ENCODE data around the gene RASA3.

RASA3 gene

DNA sequence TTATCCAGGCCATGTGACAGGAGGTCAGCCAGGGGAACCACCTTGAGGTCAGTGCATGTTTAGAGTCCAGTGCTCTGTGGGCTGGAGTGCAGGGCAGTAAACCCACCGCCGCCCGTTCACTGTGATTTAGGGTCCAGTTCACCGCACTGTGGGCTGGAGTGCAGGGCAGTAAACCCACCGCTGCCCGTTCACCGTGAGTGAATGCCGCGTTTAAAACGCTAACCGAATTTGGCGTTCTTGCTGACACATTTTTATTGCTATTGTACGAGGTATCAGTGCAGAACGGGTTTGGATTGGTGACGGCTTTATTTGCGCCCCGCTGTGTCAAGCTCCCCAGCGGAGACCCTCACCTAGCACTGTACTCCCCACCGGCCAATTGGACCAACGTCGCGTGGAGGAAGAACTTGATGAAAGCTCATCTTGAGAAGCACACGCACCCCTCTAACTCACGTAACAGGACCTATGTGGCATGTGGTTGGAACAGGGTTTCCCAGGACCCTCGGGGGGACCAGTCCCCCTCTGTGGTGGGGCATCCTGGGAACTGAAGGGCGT, 186.5 kb downstream of the RASA3 start:
- no peak for DNase-seq

DNA sequence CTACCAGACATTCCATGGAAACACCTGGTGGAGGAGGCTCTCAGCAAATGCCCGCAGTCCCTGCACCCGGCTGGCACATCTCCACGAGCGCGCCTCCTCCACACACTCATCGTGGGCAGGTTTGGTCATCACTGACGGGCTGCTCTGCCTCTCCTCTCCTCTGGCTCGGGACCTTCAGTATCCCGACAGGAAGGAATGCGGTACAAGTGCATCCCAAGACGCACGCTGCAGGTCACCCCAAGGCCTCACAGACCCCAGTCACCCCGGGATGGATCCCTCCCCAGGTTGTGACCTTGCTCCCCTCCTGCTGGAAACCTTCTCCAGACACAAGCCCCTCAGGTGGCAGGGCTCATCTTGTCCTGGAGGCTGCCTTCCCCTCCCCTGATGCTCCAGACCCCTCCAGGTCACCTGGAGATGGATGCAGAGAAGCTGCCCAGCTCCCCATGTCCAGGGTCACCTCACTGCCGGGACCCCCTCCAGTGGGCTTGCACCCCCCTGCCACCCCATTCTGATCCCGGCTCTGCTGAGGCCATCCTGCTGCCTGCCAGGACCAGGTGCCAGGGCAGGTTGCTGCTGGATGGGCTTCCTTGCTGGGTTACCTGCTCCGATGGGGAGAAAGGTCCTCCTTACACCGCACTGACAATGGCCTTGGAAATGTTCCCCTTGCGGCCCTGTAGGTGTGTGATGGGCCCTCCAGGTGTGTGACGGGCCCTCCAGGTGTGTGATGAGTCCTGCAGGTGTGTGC, 188.4 kb downstream of the RASA3 start:
- DNase-seq = no peak

DNA sequence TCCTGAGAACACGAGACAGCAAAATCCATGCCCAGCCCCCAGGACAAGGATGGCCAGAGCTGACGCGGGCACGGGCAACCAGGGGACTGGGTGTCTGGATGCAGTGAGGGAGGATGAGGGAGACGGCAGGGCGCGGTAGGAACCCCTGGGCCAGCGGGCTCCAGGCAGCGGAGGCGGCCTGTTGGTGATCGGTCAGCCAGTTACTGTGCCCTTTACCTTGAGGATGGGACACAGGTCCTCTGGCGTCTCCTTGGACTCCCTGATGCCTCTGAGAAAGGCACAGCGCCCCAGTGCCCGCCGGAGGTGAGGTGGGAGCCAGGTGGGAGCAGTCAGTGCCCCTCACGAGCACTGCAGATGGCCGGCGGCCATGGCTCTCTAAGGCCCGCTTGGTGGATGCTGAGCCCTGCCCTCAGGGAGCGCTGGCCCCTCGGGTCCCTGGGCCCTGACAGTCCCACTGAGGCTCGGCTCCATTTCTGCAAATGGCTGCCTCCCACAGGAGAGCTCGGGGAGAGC, 189.8 kb downstream of the RASA3 start:
- DNase-seq = no peak

DNA sequence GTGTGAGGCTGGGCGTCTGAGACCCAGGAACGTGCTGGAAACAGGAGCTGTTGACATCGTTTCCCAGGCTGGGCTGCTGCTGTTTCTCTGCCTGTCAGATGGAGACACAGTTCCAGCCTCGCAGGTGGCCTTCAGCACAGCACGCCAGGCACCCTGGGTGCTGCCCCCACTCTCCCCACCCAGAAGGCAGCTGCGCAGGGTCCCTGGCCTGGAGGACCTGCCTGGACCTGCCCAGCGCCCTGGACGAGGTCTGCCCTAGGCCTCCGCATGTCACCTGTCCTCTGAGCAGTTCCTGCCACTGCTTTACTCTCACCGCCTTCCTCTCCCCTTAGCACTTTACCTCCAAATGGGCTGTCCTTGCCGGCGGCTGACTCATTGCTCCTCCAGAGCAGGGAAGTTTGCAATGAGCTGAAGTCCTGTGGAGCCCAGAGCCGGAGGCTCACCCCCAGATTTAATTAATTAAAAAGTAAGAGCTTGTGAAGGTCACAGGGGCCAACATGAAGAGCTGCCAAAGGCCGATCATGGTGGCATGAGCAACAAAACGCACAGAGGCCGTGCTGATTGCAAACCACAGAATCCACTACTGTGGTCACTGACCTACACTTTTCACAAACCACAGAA, 190.7 kb downstream of the RASA3 start:
- no peak for DNase-seq

DNA sequence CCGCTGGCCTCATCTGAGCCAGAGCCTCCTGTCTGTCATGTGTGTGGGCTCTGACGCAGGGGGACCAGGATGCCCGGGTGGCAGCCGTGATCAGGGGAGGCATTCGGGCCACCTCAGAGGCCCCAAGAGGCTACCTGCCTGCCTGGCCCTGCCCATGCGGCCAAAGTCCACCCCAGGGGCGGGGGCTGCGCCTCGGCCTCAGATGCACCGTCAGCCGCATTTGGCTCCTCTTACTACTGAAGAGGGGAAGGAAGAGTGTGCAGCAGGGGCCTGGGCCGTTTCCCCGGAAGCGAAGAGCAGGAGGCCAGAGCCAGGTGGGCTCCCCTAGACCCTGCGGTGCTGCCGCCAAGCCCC, 192.5 kb downstream of the RASA3 start:
- no peak for DNase-seq

DNA sequence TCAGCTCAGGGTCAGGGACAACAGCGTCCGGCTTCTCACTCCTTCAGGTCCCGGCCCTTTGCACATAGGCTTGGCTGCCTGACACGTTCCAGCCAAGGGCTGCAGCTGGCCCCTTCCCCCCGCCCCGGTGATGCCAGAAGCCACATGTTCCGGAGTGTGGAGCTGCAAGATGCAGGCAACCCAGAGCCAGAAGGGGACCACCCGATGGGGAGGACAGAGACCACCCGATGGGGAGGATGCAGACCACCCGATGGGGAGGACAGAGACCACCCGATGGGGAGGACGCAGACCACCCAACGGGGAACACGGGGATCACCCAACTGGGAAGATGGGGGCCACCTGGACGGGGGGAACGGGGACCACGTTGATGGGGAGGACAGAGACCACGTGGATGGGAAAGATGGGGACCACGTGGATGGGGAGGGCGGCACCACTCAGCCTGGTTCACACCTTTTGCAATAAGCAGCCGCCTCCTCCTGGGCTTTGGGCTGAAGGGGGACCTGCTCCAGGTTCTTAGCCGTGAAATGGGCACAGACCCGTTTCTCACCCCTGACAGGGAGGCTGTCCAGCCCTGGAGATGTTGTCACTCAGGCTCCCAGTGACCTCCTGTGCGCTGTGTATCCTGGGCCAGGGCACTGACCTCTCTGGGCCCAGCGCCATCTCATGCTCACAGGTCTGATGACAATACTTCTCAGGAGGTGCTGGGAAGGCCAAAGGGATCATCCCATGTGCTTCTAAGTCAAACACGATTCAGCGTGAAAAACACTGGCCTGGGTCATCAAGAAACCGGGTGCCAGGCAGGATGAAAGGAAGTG, 193.1 kb downstream of the RASA3 start:
- DNase-seq = no peak

DNA sequence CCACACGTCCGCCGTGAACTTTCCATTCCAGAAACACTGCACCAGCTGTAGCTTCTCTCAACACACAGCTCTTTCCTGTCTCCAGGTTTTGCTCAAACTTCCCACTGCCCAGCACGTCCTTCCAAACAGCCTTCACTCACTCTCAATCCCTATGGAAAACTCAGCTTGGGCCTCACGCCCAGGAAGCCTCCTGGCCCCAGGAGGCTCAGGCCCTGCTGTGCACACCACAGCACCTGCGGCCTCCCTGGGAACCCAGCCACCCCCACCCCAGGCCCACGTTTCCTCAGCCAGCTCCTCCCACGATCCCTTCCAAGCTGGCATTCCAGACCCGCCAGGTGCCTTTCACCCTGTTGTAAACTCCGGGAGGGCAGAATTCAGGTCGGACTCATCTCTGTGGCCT, 193.7 kb downstream of the RASA3 start:
- no peak for DNase-seq

DNA sequence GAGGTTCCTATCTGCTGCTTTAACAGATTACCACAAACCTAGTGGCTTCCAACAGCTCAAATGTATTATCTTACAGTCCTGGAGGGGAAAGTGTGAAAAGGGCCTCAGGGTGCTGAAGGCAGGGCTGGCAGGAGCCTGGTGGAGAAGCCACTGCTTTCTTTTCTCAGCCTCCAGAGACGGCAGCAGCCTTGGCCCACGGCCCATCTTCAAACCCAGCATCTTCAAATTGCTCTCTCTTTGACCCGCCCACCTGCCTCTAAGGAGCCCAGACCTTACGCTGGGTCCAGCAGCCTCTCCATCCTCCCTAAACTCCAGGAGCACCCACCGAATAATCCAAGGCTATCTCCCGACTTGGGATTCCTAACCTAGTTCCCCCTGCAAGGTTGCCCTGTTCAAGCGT, 194.2 kb downstream of the RASA3 start:
- no peak for DNase-seq

DNA sequence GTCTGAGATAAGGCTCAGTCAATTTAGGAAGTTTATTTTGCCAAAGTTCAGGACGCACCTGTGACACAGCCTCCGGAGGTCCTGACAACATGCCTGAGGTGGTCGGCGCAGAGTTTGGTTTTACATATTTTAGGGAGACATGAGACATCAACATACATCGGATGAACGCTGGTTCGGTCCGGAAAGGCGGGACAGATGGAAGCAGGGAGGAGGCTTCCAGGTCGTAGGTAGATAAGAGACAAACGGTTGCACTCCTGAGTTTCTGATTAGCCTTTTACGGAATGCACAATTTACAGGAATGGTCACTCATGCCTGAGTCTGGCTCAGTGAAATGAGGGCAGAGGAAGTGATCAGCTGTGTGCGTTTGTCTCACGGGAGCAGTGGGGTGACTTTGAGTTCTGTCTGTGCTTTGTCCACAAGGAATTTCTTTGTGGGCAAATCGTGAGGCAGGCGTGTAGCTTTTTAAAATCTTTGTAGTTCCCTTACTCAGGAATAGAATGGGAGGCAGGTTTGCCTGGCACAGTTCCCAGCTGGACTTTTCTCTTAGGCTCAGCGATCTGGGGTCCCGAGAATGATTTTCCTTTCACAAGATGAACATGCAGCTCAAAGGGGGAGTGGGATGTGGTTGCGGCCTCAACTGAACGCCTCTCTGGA, 194.8 kb downstream of the RASA3 start:
- no peak for DNase-seq

DNA sequence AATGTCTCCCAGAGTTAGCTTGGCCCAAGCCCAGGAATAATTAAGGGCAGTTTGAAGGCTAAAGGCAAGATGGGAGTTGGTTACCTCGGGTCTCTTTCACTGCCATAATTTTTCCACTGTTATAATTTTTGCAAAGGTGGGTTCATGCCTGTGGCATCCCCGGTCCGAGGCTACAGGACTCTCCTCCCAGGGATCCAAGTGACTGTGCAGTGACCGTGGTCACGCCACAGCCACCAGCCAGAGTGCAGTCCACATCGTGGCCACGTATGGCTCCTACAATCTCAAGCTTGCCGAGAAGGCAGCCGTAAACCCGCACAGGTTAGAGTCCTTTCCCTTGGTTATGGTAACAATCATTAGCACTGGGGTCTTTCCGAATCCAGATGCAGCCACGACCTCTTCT, 195.3 kb downstream of the RASA3 start:
- no peak for DNase-seq

DNA sequence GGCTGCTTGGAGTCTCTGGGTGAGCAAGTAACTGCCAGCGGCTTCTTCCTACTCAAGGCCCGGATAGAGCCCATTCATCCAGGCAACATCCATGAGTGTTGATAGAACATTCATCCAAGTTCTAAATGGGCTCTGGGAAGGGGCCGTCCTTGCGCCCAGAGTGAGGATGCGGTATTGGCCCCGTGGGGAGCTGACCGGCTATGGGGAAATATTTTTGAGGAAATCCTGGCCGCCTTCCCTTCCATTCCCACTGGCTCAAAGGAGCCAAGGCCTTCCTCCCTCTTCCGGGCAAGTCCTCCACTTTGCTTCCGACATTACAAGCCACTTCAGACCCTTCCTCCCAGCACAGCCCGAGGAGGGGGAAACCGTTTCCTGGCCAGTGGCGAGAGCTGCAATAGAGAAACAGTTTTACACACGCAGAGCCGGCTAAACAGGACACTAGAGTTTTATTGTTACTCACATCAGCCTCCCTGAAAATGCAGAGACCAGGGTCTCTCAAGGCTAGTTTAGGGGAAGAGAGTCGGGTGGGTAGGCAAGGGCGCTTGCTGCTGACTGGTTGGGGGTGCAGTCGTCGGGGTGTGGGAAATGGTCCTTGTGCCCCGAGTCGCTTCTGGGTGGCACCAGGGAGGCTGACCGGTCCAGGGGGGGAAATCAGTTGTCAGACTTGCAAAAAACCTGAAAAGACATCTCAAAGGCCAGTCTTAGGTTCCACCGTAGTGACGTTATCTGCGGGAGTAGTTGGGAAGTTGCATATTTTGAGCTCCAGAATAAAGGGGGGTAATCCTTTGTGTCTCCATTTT, 196.1 kb downstream of the RASA3 start:
- no peak for DNase-seq

DNA sequence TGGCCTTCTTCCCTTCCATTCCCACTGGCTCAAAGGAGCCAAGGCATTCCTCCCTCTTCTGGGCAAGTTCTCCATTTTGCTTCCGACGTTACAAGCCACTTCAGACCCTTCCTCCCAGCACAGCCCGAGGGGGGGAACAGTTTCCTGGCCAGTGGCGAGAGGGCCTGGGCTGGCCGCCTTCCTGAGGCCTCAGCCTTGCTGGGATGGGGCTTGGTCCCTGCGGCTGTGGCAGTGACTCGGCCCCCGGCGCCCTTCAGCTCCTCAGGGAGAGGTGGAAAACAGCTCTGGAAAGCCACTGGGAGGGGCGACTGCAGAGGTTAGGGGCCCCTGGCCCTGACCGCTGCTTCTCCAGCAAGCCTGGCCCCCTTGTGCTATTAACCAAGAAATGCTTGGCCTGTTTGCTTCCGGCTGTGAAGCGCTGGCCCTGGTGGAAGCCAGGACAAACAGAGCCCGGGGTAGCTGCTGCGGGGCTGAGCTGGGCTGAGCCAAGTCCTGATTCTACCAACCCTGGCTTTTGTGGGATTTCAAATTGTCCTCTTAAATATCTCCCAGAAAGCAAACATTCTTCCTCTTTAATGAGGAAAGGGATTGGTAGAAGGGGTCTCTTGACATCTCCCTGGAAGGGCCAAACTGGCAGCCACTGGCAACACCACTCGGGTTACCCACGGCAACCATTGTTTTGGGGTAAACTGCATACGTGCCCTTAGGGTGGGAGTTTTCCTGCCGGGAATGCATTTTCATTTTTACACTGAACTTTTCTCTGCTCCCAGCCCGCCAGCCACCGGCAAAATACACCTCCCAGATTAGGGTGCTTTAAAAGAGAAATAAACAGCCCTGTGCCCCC, 197.2 kb downstream of the RASA3 start:
- no peak for DNase-seq

DNA sequence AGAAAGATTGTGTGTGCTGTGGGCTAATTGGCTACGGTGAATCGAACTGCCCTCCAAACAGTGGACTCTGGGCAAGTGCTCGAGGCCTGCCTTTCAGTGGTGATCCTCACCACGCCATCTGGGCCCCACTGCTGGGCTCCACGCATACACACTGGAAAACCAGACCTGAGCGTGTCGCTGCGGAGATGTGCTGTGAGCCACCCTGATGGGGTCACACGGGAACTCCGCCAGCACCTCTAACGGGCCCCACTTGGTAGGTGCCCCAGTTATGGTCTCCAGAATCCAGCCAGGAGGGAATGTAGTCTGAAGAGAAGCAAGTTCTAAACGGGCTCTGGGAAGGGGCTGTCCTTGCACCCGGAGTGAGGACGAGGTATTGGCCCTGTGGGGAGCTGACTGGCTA, 197.8 kb downstream of the RASA3 start:
- no peak for DNase-seq

DNA sequence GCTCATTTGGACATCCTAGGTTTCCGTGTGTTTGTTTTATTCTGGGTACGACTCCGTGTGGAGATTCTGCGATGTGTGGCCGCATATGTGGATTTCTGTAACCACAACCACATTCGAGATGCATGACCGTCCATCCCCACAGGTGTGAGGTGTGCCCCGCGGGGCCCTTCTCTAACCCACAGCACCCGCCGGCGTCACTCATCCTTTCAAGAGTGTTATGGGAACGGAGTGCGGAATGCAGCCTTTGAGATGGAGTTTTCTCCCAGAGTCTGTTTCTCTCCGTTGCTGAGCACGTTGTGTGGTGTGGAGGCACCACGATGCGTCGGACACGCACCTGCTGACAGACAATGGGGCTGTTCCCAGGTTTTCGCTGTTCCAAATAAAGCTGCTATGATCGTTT, 198.5 kb downstream of the RASA3 start:
- no peak for DNase-seq

DNA sequence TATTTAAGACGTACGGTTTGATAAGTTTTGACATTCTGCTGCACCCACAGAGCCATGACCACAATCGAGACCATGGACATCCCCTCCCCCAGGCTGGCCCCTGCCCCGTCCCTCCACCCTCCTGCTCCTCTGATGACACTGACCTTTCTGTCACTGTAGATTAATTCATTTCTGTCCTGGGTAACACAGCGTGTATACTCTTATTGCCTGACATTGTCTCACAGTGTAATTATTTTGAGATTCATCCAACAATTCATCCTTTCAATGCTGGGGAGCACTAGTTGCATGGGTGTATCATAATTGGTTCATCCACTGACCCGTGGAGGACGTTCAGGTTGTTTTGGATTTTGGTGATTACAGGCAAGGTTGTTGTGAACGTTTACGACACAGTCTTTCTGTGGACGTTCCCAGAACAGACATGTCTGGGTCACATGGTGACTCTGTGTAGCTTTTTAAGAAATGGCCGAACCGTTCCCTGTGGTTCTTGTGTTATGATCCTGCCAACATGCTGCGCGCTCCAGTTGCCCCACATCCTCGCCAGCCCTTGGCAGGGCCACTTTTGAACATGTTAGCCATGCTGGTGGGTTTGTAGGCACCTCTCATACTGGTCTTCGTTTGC, 200.5 kb downstream of the RASA3 start:
- no peak for DNase-seq

DNA sequence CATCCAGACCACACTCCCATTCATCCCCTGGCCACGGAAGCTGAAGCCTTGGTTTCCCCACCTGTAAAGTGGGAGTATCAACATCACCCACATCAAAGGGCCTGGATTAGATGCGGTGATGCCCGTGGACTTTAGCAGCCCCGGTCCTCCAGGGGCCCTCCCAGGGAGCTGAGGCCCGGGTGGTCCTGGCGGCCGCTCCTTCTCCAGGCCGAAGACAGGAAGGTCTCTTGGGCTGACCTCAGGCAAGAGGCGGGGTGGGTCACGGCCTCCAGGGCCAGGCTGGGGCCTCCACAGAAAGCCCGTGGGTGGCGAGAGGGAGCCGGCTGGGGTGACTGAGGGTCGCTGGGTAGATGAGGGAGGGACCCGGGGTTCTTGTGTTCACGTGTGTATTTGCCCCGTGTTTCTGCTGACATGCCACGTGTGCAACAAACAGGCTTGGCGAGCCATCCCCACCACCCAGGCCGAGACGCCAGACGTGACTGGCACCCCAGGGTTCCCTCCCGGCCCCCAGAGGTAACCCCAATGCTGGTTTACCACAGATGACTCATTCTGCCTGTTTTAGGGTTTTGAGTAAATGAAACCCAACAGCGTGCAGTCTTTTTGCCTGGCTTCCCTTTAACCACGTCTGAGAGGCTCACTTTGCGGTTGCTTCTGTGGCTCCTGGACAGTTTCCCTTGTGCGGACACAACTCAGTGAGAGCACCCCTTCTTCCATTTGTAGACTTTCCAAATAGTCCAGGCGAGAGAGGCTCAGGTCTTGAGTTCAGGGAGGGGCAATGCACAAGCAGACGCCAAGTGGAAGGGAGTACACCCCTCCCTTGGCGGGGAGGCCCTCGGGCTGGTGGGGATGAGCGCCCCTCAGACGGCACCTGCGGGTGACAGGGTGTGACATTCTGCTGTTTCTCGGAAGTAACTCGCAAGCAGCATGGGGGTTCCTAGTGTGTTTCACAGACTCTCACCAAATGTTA, 201.5 kb downstream of the RASA3 start:
- no peak for DNase-seq

DNA sequence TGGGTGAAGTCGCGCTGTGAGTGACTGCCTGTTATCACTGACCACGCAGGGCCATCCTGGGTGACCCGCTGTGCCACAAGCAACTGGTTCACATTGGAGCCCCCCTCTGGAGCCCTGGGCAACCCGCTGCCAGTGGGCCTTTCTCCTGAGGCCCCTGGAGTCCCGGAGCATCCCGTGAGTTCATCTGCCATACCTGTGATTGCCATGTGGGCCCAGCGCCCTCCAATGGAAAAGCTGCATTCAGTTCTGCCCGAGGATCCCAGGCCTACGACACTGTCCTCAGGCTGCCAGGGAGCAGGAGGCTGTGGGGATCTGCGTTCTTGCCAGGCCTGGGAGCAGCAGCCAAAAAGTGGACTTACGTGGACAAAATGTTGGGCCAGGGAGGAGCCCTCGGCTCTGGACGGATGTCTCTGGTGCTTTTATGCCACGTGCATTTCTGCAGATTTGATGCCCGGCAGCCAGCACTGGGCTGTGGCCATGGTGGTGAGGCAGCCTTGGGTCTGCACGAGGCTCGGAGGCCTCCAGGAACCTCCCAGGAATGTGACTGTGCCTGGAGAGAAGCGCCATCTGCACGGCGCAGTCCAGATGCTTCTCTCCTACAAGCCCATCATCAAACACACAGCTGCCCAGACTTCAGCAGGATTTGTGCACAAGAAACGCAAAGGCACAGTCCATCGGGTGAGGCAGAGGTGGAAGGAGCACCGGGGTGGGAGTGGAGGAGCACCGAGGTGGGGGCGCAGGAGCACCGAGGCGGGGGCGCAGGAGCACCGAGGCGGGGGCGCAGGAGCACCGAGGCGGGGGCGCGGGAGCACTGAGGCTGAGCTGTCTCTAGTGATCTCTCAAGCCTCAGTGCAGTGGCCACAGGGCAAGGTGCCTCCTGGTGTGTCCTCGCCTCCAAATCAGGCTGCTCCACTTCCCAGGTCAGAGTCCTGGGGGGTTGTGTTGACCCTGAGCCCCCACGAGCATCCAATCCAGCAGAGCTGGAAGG, 202.5 kb downstream of the RASA3 start:
- DNase-seq = no peak

Data from stimulated activated naive CD4-positive, alpha-beta T cell (primary cell).